Neural cell (in vitro differentiated cells): ENCODE measurements around the gene PLK2. TPM values are rescaled to one million over a fixed set of nuclear protein-coding genes. Genes with fewer than 3 reads are reported as not detected.

ENCODE experiments used
- H2AFZ ChIP-seq: fragments of 200-600, 300-800 bp; sonication (generic), shearing (Covaris generic); 2 replicates; pipeline ENCODE4 v1.6.0; 2014; ENCODE audit warnings: low read depth, mild to moderate bottlenecking, antibody characterized with exemption, low read length, moderate library complexity
- H3F3A ChIP-seq: fragments of 200-600 bp; shearing (Covaris generic); 2 replicates; pipeline ENCODE4 v1.6.1; 2016; ENCODE audit warnings: mild to moderate bottlenecking, moderate library complexity, mixed read lengths, antibody characterized with exemption, low read length; ENCODE audit not compliant: insufficient read depth, poor library complexity, severe bottlenecking
- H3K27ac ChIP-seq: fragments of 200-600, 300-800 bp; sonication (generic), shearing (Covaris generic); 2 replicates; pipeline ENCODE4 v1.5.1; 2014; ENCODE audit warnings: mild to moderate bottlenecking, low read length, moderate library complexity
- H3K27me3 ChIP-seq: fragments of 300-800, 200-600 bp; sonication (generic), shearing (Covaris generic); 2 replicates; pipeline ENCODE4 v1.6.0; 2014; ENCODE audit warnings: mild to moderate bottlenecking, low read depth, low read length, moderate library complexity; ENCODE audit not compliant: insufficient read depth
- H3K36me3 ChIP-seq: fragments of 300-800, 200-600 bp; sonication (generic), shearing (Covaris generic); 2 replicates; pipeline ENCODE4 v1.5.1; 2014; ENCODE audit warnings: mild to moderate bottlenecking, antibody characterized with exemption, low read length, moderate library complexity; ENCODE audit not compliant: insufficient read depth
- H3K4me2 ChIP-seq: fragments of 300-800, 200-600 bp; sonication (generic), shearing (Covaris generic); 2 replicates; pipeline ENCODE4 v1.6.0; 2014; ENCODE audit warnings: mild to moderate bottlenecking, low read length
- H3K4me3 ChIP-seq: fragments of 300-800, 200-600 bp; sonication (generic), shearing (Covaris generic); 2 replicates; pipeline ENCODE4 v1.5.1; 2014; ENCODE audit warnings: mild to moderate bottlenecking, low read length, moderate library complexity
- H3K79me2 ChIP-seq: fragments of 200-600 bp; shearing (Covaris generic); replicated peaks from 2 replicates; pipeline ENCODE4 v1.6.0; 2014; ENCODE audit warnings: mild to moderate bottlenecking, low read length, moderate library complexity; ENCODE audit not compliant: insufficient read depth
- H3K9ac ChIP-seq: fragments of 300-800, 200-600 bp; sonication (generic), shearing (Covaris generic); 2 replicates; pipeline ENCODE4 v1.6.1; 2016; ENCODE audit warnings: mild to moderate bottlenecking, low read length, mixed read lengths
- H3K9me2 ChIP-seq: fragments of 200-600 bp; shearing (Covaris generic); 2 replicates; pipeline ENCODE4 v1.6.1; 2016; ENCODE audit warnings: mild to moderate bottlenecking, low read length, mixed read lengths; ENCODE audit not compliant: insufficient read depth
- H3K9me3 ChIP-seq: fragments of 200-600, 300-800 bp; sonication (generic), shearing (Covaris generic); 2 replicates; pipeline ENCODE4 v1.6.1; 2016; ENCODE audit warnings: mild to moderate bottlenecking, mixed run types, low read length, moderate library complexity, mixed read lengths
- H4K20me1 ChIP-seq: fragments of 200-600 bp; shearing (Covaris generic); 2 replicates; pipeline ENCODE4 v1.6.1; 2016; ENCODE audit warnings: mild to moderate bottlenecking, mixed run types; ENCODE audit not compliant: insufficient read depth
- CTCF ChIP-seq: fragments of 450-650 bp; IDR thresholded peaks from 2 replicates; pipeline ENCODE4 v1.5.1; 2014; ENCODE audit warnings: antibody characterized with exemption, mild to moderate bottlenecking, moderate library complexity; ENCODE audit not compliant: poor library complexity, severe bottlenecking
- EP300 ChIP-seq: fragments of 450-650 bp; conservative IDR thresholded peaks from 2 replicates; pipeline ENCODE4 v1.6.1; 2014; ENCODE audit warnings: antibody characterized with exemption, mild to moderate bottlenecking, moderate library complexity; ENCODE audit not compliant: poor library complexity, severe bottlenecking
- EZH2 ChIP-seq: fragments of 200-600, 300-800 bp; shearing (Covaris generic), sonication (generic); IDR thresholded peaks from 2 replicates; pipeline ENCODE4 v1.6.1; 2014; ENCODE audit warnings: antibody characterized with exemption, low read length, borderline replicate concordance, mild to moderate bottlenecking; ENCODE audit not compliant: insufficient read depth, poor library complexity, severe bottlenecking
- POLR2AphosphoS5 ChIP-seq: IDR thresholded peaks from 2 replicates; pipeline ENCODE4 v1.6.1; 2012
- RAD21 ChIP-seq: fragments of 450-650 bp; conservative IDR thresholded peaks from 2 replicates; pipeline ENCODE4 v1.6.1; 2014; ENCODE audit warnings: antibody characterized with exemption, mild to moderate bottlenecking, moderate library complexity
- REST ChIP-seq: IDR thresholded peaks from 2 replicates; pipeline ENCODE4 v1.6.1; 2012; ENCODE audit warnings: borderline replicate concordance
- SMC3 ChIP-seq: fragments of 450-650 bp; conservative IDR thresholded peaks from 2 replicates; pipeline ENCODE4 v1.6.1; 2014; ENCODE audit warnings: antibody characterized with exemption, mild to moderate bottlenecking, moderate library complexity; ENCODE audit not compliant: poor library complexity
- TAF1 ChIP-seq: IDR thresholded peaks from 2 replicates; pipeline ENCODE4 v1.6.1; 2012; ENCODE audit warnings: low read depth
- polyA plus RNA-seq: library from polyadenylated mRNA; depleted of rRNA; stranded (reverse); fragments of >200 nt; gene quantifications from 2 replicates; pipeline ENCODE4 v1.2.3, GENCODE V29; 2014

PLK2 gene
- polyA plus RNA-seq, 1 donor from 2014 or later = 309 TPM

GRCh38 chr5:58501778-58502417 lies 42.0 kb upstream of the PLK2 start:
- Histone ChIP-seq H2AFZ (no peak overlapping the region), H3K27me3 (no peaks in the 10 kb centered on the region), H3K79me2 (no peaks in the 10 kb centered on the region), H3K4me2 (no peak overlapping the region), H3K9me3 (no peaks in the 10 kb centered on the region), H3K36me3 (no peaks in the 10 kb centered on the region), H3K27ac (no peak overlapping the region), H3K9ac (no peak overlapping the region), H4K20me1 (no peaks in the 10 kb centered on the region), H3K9me2 (no peaks in the 10 kb centered on the region), H3F3A (no peaks in the 10 kb centered on the region), H3K4me3 (no peak overlapping the region)
- no peak for TF ChIP-seq EZH2
- TF ChIP-seq SMC3 = peak; percentile 50

DNA sequence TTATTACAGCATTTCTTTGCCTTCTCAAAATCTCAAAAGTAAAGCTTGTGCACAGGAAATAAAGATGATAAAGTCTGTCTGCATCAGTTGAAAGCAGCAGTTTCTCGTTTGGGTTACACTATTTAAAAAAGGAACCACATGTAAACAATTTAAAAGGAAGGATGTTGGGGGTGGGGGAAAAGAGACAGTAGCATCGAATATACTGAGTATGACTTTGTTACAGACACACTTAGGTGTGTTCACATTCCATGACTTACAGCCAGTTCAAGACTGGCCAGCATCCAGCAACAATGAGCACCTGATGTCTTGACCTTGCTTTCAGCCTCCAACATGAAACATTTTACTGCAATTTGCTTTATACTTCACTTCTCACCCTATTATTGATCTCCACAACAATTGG lies 40.1 kb upstream of the PLK2 start:
- H3K36me3 ChIP-seq = no peaks in the 10 kb centered on the region
- H3K27me3 ChIP-seq = no peaks in the 10 kb centered on the region
- no peak overlapping the region for H3K4me3 ChIP-seq
- no peak overlapping the region for H3K4me2 ChIP-seq
- no peaks in the 10 kb centered on the region for H4K20me1 ChIP-seq
- no peak overlapping the region for H3K27ac ChIP-seq
- TF ChIP-seq REST (no peak), TAF1 (no peak), CTCF (no peak), EP300 (no peak), POLR2AphosphoS5 (no peak), SMC3 (no peak)
- H2AFZ ChIP-seq = no peak overlapping the region
- no peak overlapping the region for H3K9ac ChIP-seq
- no peaks in the 10 kb centered on the region for H3K9me3 ChIP-seq
- no peaks in the 10 kb centered on the region for H3F3A ChIP-seq
- no peaks in the 10 kb centered on the region for H3K9me2 ChIP-seq
- no peaks in the 10 kb centered on the region for H3K79me2 ChIP-seq

- TF ChIP-seq RAD21 = no peak
- Histone ChIP-seq H3K27me3 (no peaks in the 10 kb centered on the region), H3K9me2 (no peaks in the 10 kb centered on the region)
These were observed 39.3 kb upstream of the PLK2 start for GRCh38 chr5:58499231-58499630.

More at GRCh38 chr5:58499231-58499630, 39.3 kb upstream of the PLK2 start:
- Histone ChIP-seq H3K4me3 (no peak overlapping the region), H3K4me2 (no peak overlapping the region), H3K9me3 (no peaks in the 10 kb centered on the region), H3K79me2 (no peaks in the 10 kb centered on the region), H3K27ac (no peak overlapping the region), H3K9ac (no peak overlapping the region), H3K36me3 (no peaks in the 10 kb centered on the region), H4K20me1 (no peaks in the 10 kb centered on the region), H2AFZ (no peak overlapping the region), H3F3A (no peaks in the 10 kb centered on the region)
